ENCODE data around the gene VPS33B.

Gene VPS33B

GRCh38 chr15:90989040-90989768 lies 33.2 kb downstream of the VPS33B start:
- TF ChIP-seq, protein P1, sequence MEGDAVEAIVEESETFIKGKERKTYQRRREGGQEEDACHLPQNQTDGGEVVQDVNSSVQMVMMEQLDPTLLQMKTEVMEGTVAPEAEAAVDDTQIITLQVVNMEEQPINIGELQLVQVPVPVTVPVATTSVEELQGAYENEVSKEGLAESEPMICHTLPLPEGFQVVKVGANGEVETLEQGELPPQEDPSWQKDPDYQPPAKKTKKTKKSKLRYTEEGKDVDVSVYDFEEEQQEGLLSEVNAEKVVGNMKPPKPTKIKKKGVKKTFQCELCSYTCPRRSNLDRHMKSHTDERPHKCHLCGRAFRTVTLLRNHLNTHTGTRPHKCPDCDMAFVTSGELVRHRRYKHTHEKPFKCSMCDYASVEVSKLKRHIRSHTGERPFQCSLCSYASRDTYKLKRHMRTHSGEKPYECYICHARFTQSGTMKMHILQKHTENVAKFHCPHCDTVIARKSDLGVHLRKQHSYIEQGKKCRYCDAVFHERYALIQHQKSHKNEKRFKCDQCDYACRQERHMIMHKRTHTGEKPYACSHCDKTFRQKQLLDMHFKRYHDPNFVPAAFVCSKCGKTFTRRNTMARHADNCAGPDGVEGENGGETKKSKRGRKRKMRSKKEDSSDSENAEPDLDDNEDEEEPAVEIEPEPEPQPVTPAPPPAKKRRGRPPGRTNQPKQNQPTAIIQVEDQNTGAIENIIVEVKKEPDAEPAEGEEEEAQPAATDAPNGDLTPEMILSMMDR (conservative IDR thresholded peaks at IDR 0.05): no peak
- H3K27ac ChIP-seq: peak overlapping the region; percentile 72; the same call in 1 of the 2 replicates

DNA sequence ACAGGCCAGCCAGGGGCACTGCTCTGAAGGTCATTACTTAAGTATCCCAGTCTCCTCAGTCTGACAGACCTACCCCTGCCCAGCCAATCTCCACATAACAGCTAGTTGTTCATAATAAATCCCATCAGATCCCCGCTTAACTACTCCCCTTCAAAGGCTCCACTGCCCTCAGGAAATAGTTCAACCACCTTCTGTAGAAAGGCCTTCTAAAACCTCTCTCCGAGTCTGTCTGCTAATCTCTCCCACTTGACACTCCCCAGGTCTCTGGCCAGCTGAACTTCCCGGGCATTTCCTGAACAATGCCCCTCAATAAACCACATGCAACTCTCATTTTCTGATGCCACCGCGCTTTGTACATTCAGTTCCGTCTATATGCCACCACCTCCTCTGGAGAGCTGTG lies 34.1 kb downstream of the VPS33B start:
- peak overlapping the region; percentile 72 for H3K27ac ChIP-seq
- TF ChIP-seq, protein P1 (conservative IDR thresholded peaks at IDR 0.05): no peak

DNA sequence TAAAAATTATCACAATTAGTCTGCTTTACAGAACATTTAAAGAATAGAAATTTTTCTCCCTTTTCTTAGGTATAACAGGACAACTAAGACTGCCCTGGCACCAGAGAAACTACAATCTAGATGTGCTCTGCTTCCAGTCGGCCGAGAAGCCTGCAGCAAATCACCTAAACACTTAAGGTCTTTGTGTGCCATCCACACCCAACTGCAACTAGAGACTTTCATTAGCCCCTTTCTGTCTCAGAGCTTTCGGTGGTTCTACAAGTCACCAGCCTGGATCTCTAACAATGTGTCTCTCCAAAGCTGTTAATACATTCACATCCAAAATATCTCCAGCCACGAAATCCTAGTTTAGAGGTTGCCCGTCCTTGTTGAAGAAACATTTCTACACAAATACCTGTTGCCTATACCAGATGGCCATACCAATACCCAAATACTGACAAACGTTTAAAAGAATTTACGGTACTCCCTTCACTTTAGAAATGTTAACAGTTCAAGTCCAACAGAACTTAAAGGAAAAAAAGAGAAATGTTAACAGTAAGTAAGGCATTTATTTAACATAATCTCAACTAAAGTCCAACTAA lies 34.7 kb downstream of the VPS33B start:
- H3K27ac ChIP-seq: peak overlapping the region; percentile 72
- TF ChIP-seq, protein P1 (conservative IDR thresholded peaks at IDR 0.05): no peak

- TF ChIP-seq, protein P1 (conservative IDR thresholded peaks at IDR 0.05): no peak
- H3K27ac ChIP-seq: peak overlapping the region; percentile 72
Observed at GRCh38 chr15:90986790-90987507, 35.4 kb downstream of the VPS33B start.

GRCh38 chr15:90982135-90982534 lies 40.3 kb downstream of the VPS33B start:
- no peak overlapping the region for H3K27ac ChIP-seq

DNA sequence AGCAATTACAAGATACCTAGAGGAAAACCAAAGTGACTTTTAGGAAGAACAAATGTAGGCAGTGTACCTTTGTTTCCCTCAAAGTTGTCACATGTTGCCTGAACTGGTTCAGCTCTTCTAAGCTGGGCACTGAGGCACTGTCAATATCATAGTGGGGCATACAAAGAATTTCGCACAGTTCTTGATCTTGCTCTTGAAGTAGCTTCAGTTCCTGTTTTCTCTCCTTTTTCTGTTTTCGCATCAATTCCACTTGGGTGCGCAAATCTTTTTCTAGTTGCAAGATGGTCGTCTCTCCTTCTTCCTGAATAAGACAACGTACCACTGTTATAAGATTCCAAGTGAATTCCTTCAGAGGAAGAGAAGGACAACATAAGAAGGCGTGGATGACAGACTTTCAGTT lies 40.7 kb downstream of the VPS33B start:
- TF ChIP-seq, protein P1 (conservative IDR thresholded peaks at IDR 0.05): no peak
- no peak overlapping the region for H3K27ac ChIP-seq

More at GRCh38 chr15:90982135-90982534, 40.3 kb downstream of the VPS33B start:
- TF ChIP-seq, protein P1 (conservative IDR thresholded peaks at IDR 0.05): no peak

- TF ChIP-seq, protein P1 (conservative IDR thresholded peaks at IDR 0.05): no peak
- no peak overlapping the region for H3K27ac ChIP-seq
Observed at GRCh38 chr15:90979582-90979981, 42.8 kb downstream of the VPS33B start.
